ENCODE measurements around the gene TMEM266. TPM values are rescaled to one million over a fixed set of nuclear protein-coding genes. Genes with fewer than 3 reads are reported as not detected.

Gene TMEM266
- total RNA-seq, 2 experiments from 2014 or later, result not detected

GRCh38 chr15:76105391-76105790 lies 45.6 kb downstream of the TMEM266 start:
- H3K4me1 Mint-ChIP-seq (ENCODE audit: low read depth), result no peaks in the 10 kb centered on the region
- H3K4me3 Mint-ChIP-seq, result no peak overlapping the region
- no peaks in the 10 kb centered on the region for H3K9me3 Mint-ChIP-seq
- TF ChIP-seq CTCF (IDR thresholded peaks at IDR 0.05), result no peak
- no peak for ATAC-seq (ENCODE audit: poor library complexity)
- intact Hi-C loops (cut with DNase I, micrococcal nuclease), result no loop called here
- peaks cover 39% of the 10 kb centered on the region for H3K27me3 Mint-ChIP-seq
- Histone ChIP-seq H3K27me3 (ENCODE audit: control insufficient read depth in 1 of 2, insufficient read depth in 2 of 2, low read length in 2 of 2) (peaks cover 8 to 19% of the 10 kb centered on the region in 2 experiments), H3K4me1 (ENCODE audit: insufficient read depth, low read length) (no peaks in the 10 kb centered on the region), H3K4me3 (ENCODE audit: low read length) (no peak overlapping the region), H3K9me3 (ENCODE audit: control insufficient read depth in 1 of 2, insufficient read depth in 1 of 2, low read length in 2 of 2) (no peaks in the 10 kb centered on the region), H3K36me3 (ENCODE audit: insufficient read depth, low read length) (no peaks in the 10 kb centered on the region), H3K27ac (ENCODE audit: low read depth in 1 of 2, low read length in 2 of 2) (no peak overlapping the region)
- no peak overlapping the region for H3K27ac Mint-ChIP-seq
- no peaks in the 10 kb centered on the region for H3K36me3 Mint-ChIP-seq (ENCODE audit: low read depth)
- POLR2A ChIA-PET, result no interaction called here
- DNase-seq, result no peak
- CTCF ChIA-PET, result no interaction called here

- Histone ChIP-seq H3K4me1 (ENCODE audit: insufficient read depth, low read length) (no peaks in the 10 kb centered on the region), H3K9me3 (ENCODE audit: control insufficient read depth in 1 of 2, insufficient read depth in 1 of 2, low read length in 2 of 2) (no peaks in the 10 kb centered on the region), H3K4me3 (ENCODE audit: low read length) (no peak overlapping the region), H3K27ac (ENCODE audit: low read depth in 1 of 2, low read length in 2 of 2) (no peak overlapping the region), H3K36me3 (ENCODE audit: insufficient read depth, low read length) (no peaks in the 10 kb centered on the region), H3K27me3 (ENCODE audit: control insufficient read depth in 1 of 2, insufficient read depth in 2 of 2, low read length in 2 of 2) (peaks cover 8 to 16% of the 10 kb centered on the region in 2 experiments)
- no peak for TF ChIP-seq CTCF (IDR thresholded peaks at IDR 0.05)
- H3K9me3 Mint-ChIP-seq, result no peaks in the 10 kb centered on the region
- no peak overlapping the region for H3K27ac Mint-ChIP-seq
- peaks cover 39% of the 10 kb centered on the region for H3K27me3 Mint-ChIP-seq
- intact Hi-C loops (cut with DNase I, micrococcal nuclease), result no loop called here
- H3K36me3 Mint-ChIP-seq (ENCODE audit: low read depth), result no peaks in the 10 kb centered on the region
- ChIA-PET CTCF (no interaction called here), POLR2A (no interaction called here)
- DNase-seq, result no peak
- no peak for ATAC-seq (ENCODE audit: poor library complexity)
- no peak overlapping the region for H3K4me3 Mint-ChIP-seq
- no peaks in the 10 kb centered on the region for H3K4me1 Mint-ChIP-seq (ENCODE audit: low read depth)
These were observed 46.1 kb downstream of the TMEM266 start for GRCh38 chr15:76105911-76106310.

- no peak for TF ChIP-seq CTCF (IDR thresholded peaks at IDR 0.05)
- intact Hi-C loops (cut with DNase I, micrococcal nuclease), result no loop called here
- CTCF ChIA-PET, result no interaction called here
- no peak overlapping the region for H3K4me3 Mint-ChIP-seq
- DNase-seq, result no peak
- Histone ChIP-seq H3K27me3 (ENCODE audit: control insufficient read depth in 1 of 2, insufficient read depth in 2 of 2, low read length in 2 of 2) (peaks cover 0 to 9% of the 10 kb centered on the region in 2 experiments), H3K36me3 (ENCODE audit: insufficient read depth, low read length) (no peaks in the 10 kb centered on the region), H3K4me3 (ENCODE audit: low read length) (no peak overlapping the region), H3K4me1 (ENCODE audit: insufficient read depth, low read length) (no peaks in the 10 kb centered on the region), H3K27ac (ENCODE audit: low read depth in 1 of 2, low read length in 2 of 2) (no peak overlapping the region), H3K9me3 (ENCODE audit: control insufficient read depth in 1 of 2, insufficient read depth in 1 of 2, low read length in 2 of 2) (no peaks in the 10 kb centered on the region)
- H3K27me3 Mint-ChIP-seq, result peaks cover 34% of the 10 kb centered on the region
- no peaks in the 10 kb centered on the region for H3K36me3 Mint-ChIP-seq (ENCODE audit: low read depth)
- no peaks in the 10 kb centered on the region for H3K9me3 Mint-ChIP-seq
- no peak overlapping the region for H3K27ac Mint-ChIP-seq
- no peak for ATAC-seq (ENCODE audit: poor library complexity)
- POLR2A ChIA-PET, result no interaction called here
- no peaks in the 10 kb centered on the region for H3K4me1 Mint-ChIP-seq (ENCODE audit: low read depth)
These were observed 47.4 kb downstream of the TMEM266 start for GRCh38 chr15:76107169-76107568.

Measured in CD4-positive, alpha-beta T cell (primary cell).